Hepatocyte (in vitro differentiated cells): Measurements from ENCODE around the gene CD8B. TPM values are rescaled to one million over a fixed set of nuclear protein-coding genes. Genes with fewer than 3 reads are reported as not detected.

Source experiments
- DNase-seq: peaks from one replicate; pipeline ENCODE4 v3.0.0-alpha.2; 2016; ENCODE audit warnings: low spot score
- H2AFZ ChIP-seq: fragments of 200-600 bp; sonication (generic); 2 replicates; pipeline ENCODE4 v1.6.0; 2016; ENCODE audit warnings: antibody characterized with exemption, mild to moderate bottlenecking
- H3K27ac ChIP-seq: fragments of 200-600 bp; sonication (generic); 2 replicates; pipeline ENCODE4 v1.5.1; 2016; ENCODE audit warnings: mild to moderate bottlenecking
- H3K27me3 ChIP-seq: fragments of 200-600 bp; sonication (generic); 2 replicates; pipeline ENCODE4 v1.6.1; 2016
- H3K36me3 ChIP-seq: fragments of 200-600 bp; sonication (generic); replicated peaks from 2 replicates; pipeline ENCODE4 v1.5.1; 2016; ENCODE audit warnings: low read depth; ENCODE audit not compliant: insufficient read depth
- H3K4me1 ChIP-seq: fragments of 200-600 bp; sonication (generic); 2 replicates; pipeline ENCODE4 v1.5.1; 2016; ENCODE audit warnings: mild to moderate bottlenecking, moderate library complexity; ENCODE audit not compliant: insufficient read depth
- H3K4me2 ChIP-seq: fragments of 200-600 bp; sonication (generic); 2 replicates; pipeline ENCODE4 v1.6.0; 2016
- H3K4me3 ChIP-seq: fragments of 200-600 bp; sonication (generic); 2 replicates; pipeline ENCODE4 v1.5.1; 2016; ENCODE audit warnings: mild to moderate bottlenecking
- H3K79me2 ChIP-seq: fragments of 200-600 bp; sonication (generic); 2 replicates; pipeline ENCODE4 v1.6.0; 2017; ENCODE audit warnings: mild to moderate bottlenecking
- H3K9me2 ChIP-seq: fragments of 200-600 bp; sonication (generic); replicated peaks from 2 replicates; pipeline ENCODE4 v1.6.0; 2017; ENCODE audit warnings: mild to moderate bottlenecking; ENCODE audit not compliant: insufficient read depth
- H3K9me3 ChIP-seq: fragments of 200-600 bp; sonication (generic); 2 replicates; pipeline ENCODE4 v1.5.1; 2016; ENCODE audit warnings: low read depth, mild to moderate bottlenecking
- H4K20me1 ChIP-seq: fragments of 200-600 bp; sonication (generic); 2 replicates; pipeline ENCODE4 v1.6.0; 2016; ENCODE audit warnings: mild to moderate bottlenecking; ENCODE audit not compliant: insufficient read depth, poor library complexity, severe bottlenecking
- EZH2 ChIP-seq: fragments of 200-600 bp; sonication (generic); IDR thresholded peaks from 2 replicates; pipeline ENCODE4 v1.6.1; 2016; ENCODE audit warnings: antibody characterized with exemption, mild to moderate bottlenecking, borderline replicate concordance
- EZH2phosphoT487 ChIP-seq: fragments of 200-600 bp; sonication (generic); IDR thresholded peaks from one replicate; pipeline ENCODE4 v1.6.1; 2018; ENCODE audit warnings: antibody characterized with exemption, mild to moderate bottlenecking, low read depth, moderate library complexity; ENCODE audit not compliant: unreplicated experiment, severe bottlenecking
- WGBS: methylation state at CpG from one replicate; pipeline ENCODE4 v1.1.6; 2016; ENCODE audit warnings: low lambda C conversion rate; ENCODE audit errors: missing lambda C conversion rate; 5-methylcytosine and 5-hydroxymethylcytosine counted together
- polyA plus RNA-seq: library from polyadenylated mRNA; unstranded; fragments of >200 nt; fragmentation: Nextera tagmentation; extraction: Ambion mirVana; gene quantifications from 2 replicates; pipeline ENCODE4 v1.2.1, GENCODE V29; 2016
- total RNA-seq: library from RNA; depleted of rRNA; stranded (reverse); fragments of >200 nt; gene quantifications from 2 replicates; pipeline ENCODE4 v1.2.3, GENCODE V29; 2014
- TF ChIP-seq, protein P1 (sequence below): fragments of 200-600 bp; sonication (generic); IDR thresholded peaks from 2 replicates; pipeline ENCODE4 v1.5.1; 2016; ENCODE audit warnings: antibody characterized with exemption, mild to moderate bottlenecking; ENCODE audit not compliant: poor library complexity

The CD8B gene
- total and polyA plus RNA-seq, 2 experiments from 2014 or later, result 1.00 to 3.0 TPM

GRCh38 chr2:86806059-86806857 is 55.4 kb downstream of the CD8B start:
- WGBS, result 82% methylated on average over 21 of the region's 21 CpGs
- H3K9me3 ChIP-seq, result no peaks in the 10 kb centered on the region
- H3K4me1 ChIP-seq, result no peaks in the 10 kb centered on the region
- H2AFZ ChIP-seq, result peak overlapping the region; percentile 99
- no peaks in the 10 kb centered on the region for H3K27me3 ChIP-seq
- no peaks in the 10 kb centered on the region for H4K20me1 ChIP-seq
- no peak overlapping the region for H3K4me2 ChIP-seq
- no peaks in the 10 kb centered on the region for H3K9me2 ChIP-seq
- no peak overlapping the region for H3K4me3 ChIP-seq
- no peaks in the 10 kb centered on the region for H3K79me2 ChIP-seq
- H3K36me3 ChIP-seq, result no peaks in the 10 kb centered on the region
- no peak for DNase-seq
- no peak overlapping the region for H3K27ac ChIP-seq
- no peak for TF ChIP-seq EZH2phosphoT487
- TF ChIP-seq, protein P1, sequence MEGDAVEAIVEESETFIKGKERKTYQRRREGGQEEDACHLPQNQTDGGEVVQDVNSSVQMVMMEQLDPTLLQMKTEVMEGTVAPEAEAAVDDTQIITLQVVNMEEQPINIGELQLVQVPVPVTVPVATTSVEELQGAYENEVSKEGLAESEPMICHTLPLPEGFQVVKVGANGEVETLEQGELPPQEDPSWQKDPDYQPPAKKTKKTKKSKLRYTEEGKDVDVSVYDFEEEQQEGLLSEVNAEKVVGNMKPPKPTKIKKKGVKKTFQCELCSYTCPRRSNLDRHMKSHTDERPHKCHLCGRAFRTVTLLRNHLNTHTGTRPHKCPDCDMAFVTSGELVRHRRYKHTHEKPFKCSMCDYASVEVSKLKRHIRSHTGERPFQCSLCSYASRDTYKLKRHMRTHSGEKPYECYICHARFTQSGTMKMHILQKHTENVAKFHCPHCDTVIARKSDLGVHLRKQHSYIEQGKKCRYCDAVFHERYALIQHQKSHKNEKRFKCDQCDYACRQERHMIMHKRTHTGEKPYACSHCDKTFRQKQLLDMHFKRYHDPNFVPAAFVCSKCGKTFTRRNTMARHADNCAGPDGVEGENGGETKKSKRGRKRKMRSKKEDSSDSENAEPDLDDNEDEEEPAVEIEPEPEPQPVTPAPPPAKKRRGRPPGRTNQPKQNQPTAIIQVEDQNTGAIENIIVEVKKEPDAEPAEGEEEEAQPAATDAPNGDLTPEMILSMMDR, result no peak
- TF ChIP-seq EZH2, result no peak

DNA sequence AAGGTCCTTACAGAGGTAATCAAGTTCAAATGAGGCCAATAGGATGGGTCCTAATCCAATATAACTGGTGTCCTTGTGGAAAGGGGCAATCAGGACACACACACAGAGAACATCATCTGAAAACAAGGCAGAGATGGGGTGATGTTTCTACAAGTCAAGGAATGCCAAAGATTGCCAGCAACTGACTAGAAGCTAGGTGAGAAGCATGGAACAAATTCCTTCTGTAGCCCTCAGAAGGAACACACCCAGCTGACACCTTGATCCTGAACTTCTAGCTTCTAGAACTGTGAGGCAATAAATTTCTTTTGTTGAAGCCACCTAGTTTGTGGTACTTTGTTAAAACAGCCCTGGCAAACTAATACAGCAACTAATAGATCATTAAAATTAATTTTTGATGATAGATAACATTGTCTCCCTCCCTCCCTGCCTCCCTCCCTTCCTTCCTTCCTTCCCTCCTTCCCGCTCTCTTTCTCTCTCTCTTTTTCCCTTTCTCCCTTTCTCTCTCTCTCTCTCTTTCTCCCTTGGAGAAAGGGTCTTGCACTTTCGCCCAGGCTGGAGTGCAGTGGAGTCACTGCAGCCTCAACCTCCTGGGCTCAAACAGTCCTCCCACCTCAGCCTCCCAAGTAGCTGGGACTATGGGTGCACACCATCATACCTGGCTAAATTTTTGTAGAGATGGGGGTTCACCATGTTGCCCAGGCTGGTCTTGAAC is 60.7 kb downstream of the CD8B start:
- H2AFZ ChIP-seq, result no peak overlapping the region
- no peaks in the 10 kb centered on the region for H3K9me2 ChIP-seq
- DNase-seq, result no peak
- H4K20me1 ChIP-seq, result no peaks in the 10 kb centered on the region
- 100% methylated on average over 1 of the region's 2 CpGs for WGBS
- no peak overlapping the region for H3K4me2 ChIP-seq
- no peak overlapping the region for H3K4me3 ChIP-seq
- no peak overlapping the region for H3K27ac ChIP-seq
- H3K4me1 ChIP-seq, result no peaks in the 10 kb centered on the region
- H3K27me3 ChIP-seq, result no peaks in the 10 kb centered on the region
- H3K36me3 ChIP-seq, result no peaks in the 10 kb centered on the region
- TF ChIP-seq, protein P1, result no peak
- TF ChIP-seq EZH2phosphoT487 (no peak), EZH2 (no peak)
- H3K79me2 ChIP-seq, result no peaks in the 10 kb centered on the region
- H3K9me3 ChIP-seq, result peaks cover 1% of the 10 kb centered on the region

GRCh38 chr2:86794861-86795260 is 66.8 kb downstream of the CD8B start:
- Histone ChIP-seq H3K4me2 (no peak overlapping the region), H3K27ac (no peak overlapping the region), H3K79me2 (no peaks in the 10 kb centered on the region), H3K4me1 (peaks cover 16% of the 10 kb centered on the region), H3K36me3 (no peaks in the 10 kb centered on the region), H3K27me3 (peaks cover 34% of the 10 kb centered on the region), H3K9me2 (no peaks in the 10 kb centered on the region), H4K20me1 (no peaks in the 10 kb centered on the region), H3K4me3 (no peak overlapping the region), H2AFZ (no peak overlapping the region), H3K9me3 (peaks cover 4% of the 10 kb centered on the region)
- WGBS, result 87% methylated on average over 2 of the region's 2 CpGs
- DNase-seq, result no peak
- TF ChIP-seq EZH2 (no peak), EZH2phosphoT487 (no peak)
- TF ChIP-seq, protein P1, result no peak
